IMR-90 (cell line): Measurements from ENCODE around the gene AUTS2. TPM values are rescaled to one million over a fixed set of nuclear protein-coding genes. Genes with fewer than 3 reads are reported as not detected.

Source experiments
- ATAC-seq: fragments of 200-7000 bp; cut with Tn5 transposase; 2 replicates; pipeline ENCODE4 v1.9.1; 2020; ENCODE audit warnings: low read depth, mild to moderate bottlenecking, moderate library complexity
- BruUV-seq: library from RNA; stranded (reverse); fragments of 400-500 nt; replicated peaks from 2 replicates; lab custom pipeline; 2021; lab: Mats Ljungman, UMichigan
- CTCF ChIA-PET: fragments of 300-600 bp; formaldehyde crosslinking; extraction: SDS; loops from one replicate; lab custom pipeline; 2021; ENCODE audit warnings: antibody characterized with exemption; lab: Yijun Ruan, JAX
- POLR2A ChIA-PET: fragments of 300-600 bp; sonication (Branson Sonifier 250); formaldehyde crosslinking; loops from one replicate; lab custom pipeline; 2022; ENCODE audit warnings: antibody characterized with exemption; ENCODE audit not compliant: unreplicated experiment; lab: Charles Lee
- DNase-seq: peaks from one replicate; pipeline ENCODE4 v3.0.0; 2013
- H2AFZ ChIP-seq: replicated peaks from 2 replicates; pipeline ENCODE3; 2013; ENCODE audit warnings: low read length, mild to moderate bottlenecking; ENCODE audit not compliant: poor library complexity
- H2AK5ac ChIP-seq: 2 replicates; pipeline ENCODE4 v1.6.1; 2013; ENCODE audit warnings: low read depth, low read length, inconsistent platforms
- H2AK9ac ChIP-seq: replicated peaks from 2 replicates; pipeline ENCODE3; 2013; ENCODE audit warnings: mild to moderate bottlenecking, low read depth, low read length, moderate library complexity; ENCODE audit not compliant: poor library complexity
- H2BK120ac ChIP-seq: 2 replicates; pipeline ENCODE4 v1.6.1; 2013; ENCODE audit warnings: low read depth, low read length, inconsistent platforms
- H2BK15ac ChIP-seq: 3 replicates; pipeline ENCODE4 v1.6.1; 2013; ENCODE audit warnings: low read depth, low read length, inconsistent platforms
- H2BK20ac ChIP-seq: 2 replicates; pipeline ENCODE4 v1.6.1; 2013; ENCODE audit warnings: low read depth, mild to moderate bottlenecking, inconsistent platforms, low read length, moderate library complexity
- H2BK5ac ChIP-seq: 2 replicates; pipeline ENCODE4 v1.6.1; 2013; ENCODE audit warnings: mild to moderate bottlenecking, low read depth, low read length, inconsistent platforms; ENCODE audit not compliant: poor library complexity, severe bottlenecking
- H3K14ac ChIP-seq: replicated peaks from 2 replicates; pipeline ENCODE4 v1.6.1; 2013; ENCODE audit warnings: low read depth, low read length, inconsistent platforms
- H3K18ac ChIP-seq: 2 replicates; pipeline ENCODE4 v1.6.1; 2013; ENCODE audit warnings: low read depth, low read length, control low read depth
- H3K23ac ChIP-seq: 2 replicates; pipeline ENCODE4 v1.6.1; 2013; ENCODE audit warnings: low read depth, low read length, inconsistent platforms
- H3K27ac ChIP-seq: 2 replicates; pipeline ENCODE4 v1.5.1; 2013; ENCODE audit warnings: mild to moderate bottlenecking, control low read depth, low read length; ENCODE audit not compliant: insufficient read depth
- H3K27me3 ChIP-seq: 2 replicates; pipeline ENCODE4 v1.6.1; 2013; ENCODE audit warnings: low read length; ENCODE audit not compliant: control insufficient read depth, insufficient read depth
- H3K36me3 ChIP-seq: 2 replicates; pipeline ENCODE4 v1.6.1; 2013; ENCODE audit warnings: low read length, mixed read lengths; ENCODE audit not compliant: control insufficient read depth, insufficient read depth
- H3K4ac ChIP-seq: 2 replicates; pipeline ENCODE4 v1.6.1; 2013; ENCODE audit warnings: low read depth, low read length, inconsistent platforms
- H3K4me1 ChIP-seq: 2 replicates; pipeline ENCODE4 v1.6.1; 2013; ENCODE audit warnings: low read length, mixed read lengths; ENCODE audit not compliant: control insufficient read depth, insufficient read depth
- H3K4me2 ChIP-seq: 2 replicates; pipeline ENCODE4 v1.6.1; 2013; ENCODE audit warnings: low read depth, mild to moderate bottlenecking, control low read depth, low read length, moderate library complexity
- H3K4me3 ChIP-seq: 2 replicates; pipeline ENCODE4 v1.5.1; 2013; ENCODE audit warnings: low read depth, mild to moderate bottlenecking, control low read depth, low read length, moderate library complexity; ENCODE audit not compliant: insufficient read depth
- H3K56ac ChIP-seq: 2 replicates; pipeline ENCODE4 v1.6.1; 2013; ENCODE audit warnings: low read length, inconsistent platforms; ENCODE audit not compliant: insufficient read depth; ENCODE audit errors: extremely low read depth
- H3K79me1 ChIP-seq, 2 experiments: 2 replicates each; pipeline ENCODE4 v1.6.1; 2013; ENCODE audit warnings: low read length in 2 of 2, inconsistent platforms in 1 of 2, low read depth in 1 of 2
- H3K9ac ChIP-seq: 2 replicates; pipeline ENCODE4 v1.6.1; 2013; ENCODE audit warnings: low read depth, low read length, control low read depth
- H3K9me1 ChIP-seq: 2 replicates; pipeline ENCODE4 v1.6.1; 2013; ENCODE audit warnings: low read length, inconsistent platforms; ENCODE audit not compliant: insufficient read depth
- H3K9me3 ChIP-seq: 2 replicates; pipeline ENCODE4 v1.6.1; 2013; ENCODE audit warnings: low read length; ENCODE audit not compliant: control insufficient read depth, insufficient read depth
- H4K20me1 ChIP-seq: 2 replicates; pipeline ENCODE4 v1.6.1; 2013; ENCODE audit warnings: low read length, inconsistent platforms; ENCODE audit not compliant: insufficient read depth
- H4K5ac ChIP-seq: 2 replicates; pipeline ENCODE4 v1.6.1; 2013; ENCODE audit warnings: mild to moderate bottlenecking, low read depth, low read length, control low read depth
- H4K8ac ChIP-seq, 2 experiments: 2 replicates each; pipeline ENCODE4 v1.6.1; 2013; ENCODE audit warnings: low read depth in 2 of 2, low read length in 2 of 2, control low read depth in 1 of 2, inconsistent platforms in 1 of 2
- H4K91ac ChIP-seq: 2 replicates; pipeline ENCODE4 v1.6.1; 2013; ENCODE audit warnings: low read depth, low read length, inconsistent platforms; ENCODE audit not compliant: insufficient read depth
- BHLHE40 ChIP-seq: fragments of 150-350 bp; IDR thresholded peaks from 2 replicates; pipeline ENCODE4 v1.6.1; 2016; ENCODE audit warnings: mild to moderate bottlenecking, low read depth, low read length
- CEBPB ChIP-seq: IDR thresholded peaks from 2 replicates; pipeline ENCODE4 v1.6.1; 2012; ENCODE audit warnings: low read depth, low read length, improper control_type of control experiment
- MAFK ChIP-seq: IDR thresholded peaks from 2 replicates; pipeline ENCODE4 v1.6.1; 2012; ENCODE audit warnings: low read depth, low read length, improper control_type of control experiment
- RAD21 ChIP-seq: IDR thresholded peaks from 2 replicates; pipeline ENCODE4 v1.6.1; 2012; ENCODE audit warnings: low read length, improper control_type of control experiment
- WGBS, 2 experiments: methylation state at CpG; one replicate each; pipeline versions ENCODE4 v1.1.5 to v1.1.7; 2013; ENCODE audit warnings: missing lambda C conversion rate in 2 of 2; ENCODE audit not compliant: insufficient read length in 1 of 2; ENCODE audit errors: extremely low coverage in 2 of 2; 5-methylcytosine and 5-hydroxymethylcytosine counted together
- dilution Hi-C: fragments of 300-500 bp; cut with HindIII; formaldehyde crosslinking; loops from one replicate; pipeline ENCODE4 v1.14.3; 2018; ENCODE audit warnings: low sequenced_read_pairs; ENCODE audit not compliant: unreplicated experiment
- in situ Hi-C: fragments of 300-500 bp; cut with MboI; formaldehyde crosslinking; loops from 3 replicates; pipeline ENCODE4 v1.14.3; 2019; ENCODE audit warnings: low sequenced_read_pairs, inconsistent platforms, mixed read lengths
- intact Hi-C: fragments of 100-400 bp; cut with micrococcal nuclease; formaldehyde crosslinking; loops from 2 replicates; pipeline ENCODE4 v1.10.0; 2022
- polyA plus RNA-seq, 3 experiments: library from polyadenylated mRNA; depleted of rRNA; stranded (reverse); fragments of >200 nt; gene quantifications; 2 replicates each; pipeline ENCODE4 v1.2.3, GENCODE V29; 2012; ENCODE audit warnings: low replicate concordance in 1 of 3
- total RNA-seq: library from RNA; depleted of rRNA; stranded (reverse); fragments of >200 nt; gene quantifications from 2 replicates; pipeline ENCODE4 v1.2.3, GENCODE V29; 2012

AUTS2 gene
- total and polyA plus RNA-seq, 2 of the 4 experiments (the other 2 are of a cell fraction), result 0.90 to 3.0 TPM

- intact Hi-C loops, result no loop called here
- no peak overlapping the region for H2BK120ac ChIP-seq
- no CpG with 5 or more reads among the region's 1 CpG for WGBS, 2 experiments
- no peak overlapping the region for H3K4ac ChIP-seq
- no peak overlapping the region for H3K56ac ChIP-seq
- no peaks in the 10 kb centered on the region for H3K36me3 ChIP-seq
- no peak overlapping the region for H2AK9ac ChIP-seq
- H4K8ac ChIP-seq, result no peak overlapping the region
- BruUV-seq, result no TSS peak
- no peaks in the 10 kb centered on the region for H3K79me1 ChIP-seq
- peaks cover 4% of the 10 kb centered on the region; the same call in 1 of the 2 replicates for H3K9me3 ChIP-seq
- no peak overlapping the region for H4K5ac ChIP-seq
- H2AFZ ChIP-seq, result no peak overlapping the region
- no peak overlapping the region for H3K9ac ChIP-seq
- H2BK5ac ChIP-seq, result no peak overlapping the region
- in situ Hi-C loops, result no loop called here
- H3K27me3 ChIP-seq, result no peaks in the 10 kb centered on the region
- TF ChIP-seq MAFK (no peak), CEBPB (no peak), RAD21 (no peak), BHLHE40 (no peak)
- no peak overlapping the region for H3K23ac ChIP-seq
- H3K9me1 ChIP-seq, result no peaks in the 10 kb centered on the region
- H3K18ac ChIP-seq, result no peak overlapping the region
- no peaks in the 10 kb centered on the region for H3K4me1 ChIP-seq
- no peak overlapping the region for H3K4me3 ChIP-seq
- dilution Hi-C loops, result no loop called here
- DNase-seq, result no peak
- H3K27ac ChIP-seq, result no peak overlapping the region
- POLR2A ChIA-PET, result no interaction called here
- ATAC-seq, result no peak
- H2BK20ac ChIP-seq, result no peak overlapping the region
- H2BK15ac ChIP-seq, result no peak overlapping the region
- H3K4me2 ChIP-seq, result no peak overlapping the region
- no peak overlapping the region for H4K91ac ChIP-seq
- H3K14ac ChIP-seq, result no peak overlapping the region
- CTCF ChIA-PET, result no interaction called here
- H2AK5ac ChIP-seq, result no peak overlapping the region
- no peaks in the 10 kb centered on the region for H4K20me1 ChIP-seq
Observed at GRCh38 chr7:69908454-69908853, 310.2 kb downstream of the AUTS2 start.
